Measurements from ENCODE around the gene ATP1B2.

The ATP1B2 gene

GRCh38 chr17:7651665-7652387 lies 1.1 kb downstream of the ATP1B2 start:
- DNase-seq (ENCODE audit: extremely low read depth, low read depth) = no peak
- TF ChIP-seq, protein P1, sequence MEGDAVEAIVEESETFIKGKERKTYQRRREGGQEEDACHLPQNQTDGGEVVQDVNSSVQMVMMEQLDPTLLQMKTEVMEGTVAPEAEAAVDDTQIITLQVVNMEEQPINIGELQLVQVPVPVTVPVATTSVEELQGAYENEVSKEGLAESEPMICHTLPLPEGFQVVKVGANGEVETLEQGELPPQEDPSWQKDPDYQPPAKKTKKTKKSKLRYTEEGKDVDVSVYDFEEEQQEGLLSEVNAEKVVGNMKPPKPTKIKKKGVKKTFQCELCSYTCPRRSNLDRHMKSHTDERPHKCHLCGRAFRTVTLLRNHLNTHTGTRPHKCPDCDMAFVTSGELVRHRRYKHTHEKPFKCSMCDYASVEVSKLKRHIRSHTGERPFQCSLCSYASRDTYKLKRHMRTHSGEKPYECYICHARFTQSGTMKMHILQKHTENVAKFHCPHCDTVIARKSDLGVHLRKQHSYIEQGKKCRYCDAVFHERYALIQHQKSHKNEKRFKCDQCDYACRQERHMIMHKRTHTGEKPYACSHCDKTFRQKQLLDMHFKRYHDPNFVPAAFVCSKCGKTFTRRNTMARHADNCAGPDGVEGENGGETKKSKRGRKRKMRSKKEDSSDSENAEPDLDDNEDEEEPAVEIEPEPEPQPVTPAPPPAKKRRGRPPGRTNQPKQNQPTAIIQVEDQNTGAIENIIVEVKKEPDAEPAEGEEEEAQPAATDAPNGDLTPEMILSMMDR (IDR thresholded peaks at IDR 0.05; ENCODE audit: low read depth, low read length) = no peak

DNA sequence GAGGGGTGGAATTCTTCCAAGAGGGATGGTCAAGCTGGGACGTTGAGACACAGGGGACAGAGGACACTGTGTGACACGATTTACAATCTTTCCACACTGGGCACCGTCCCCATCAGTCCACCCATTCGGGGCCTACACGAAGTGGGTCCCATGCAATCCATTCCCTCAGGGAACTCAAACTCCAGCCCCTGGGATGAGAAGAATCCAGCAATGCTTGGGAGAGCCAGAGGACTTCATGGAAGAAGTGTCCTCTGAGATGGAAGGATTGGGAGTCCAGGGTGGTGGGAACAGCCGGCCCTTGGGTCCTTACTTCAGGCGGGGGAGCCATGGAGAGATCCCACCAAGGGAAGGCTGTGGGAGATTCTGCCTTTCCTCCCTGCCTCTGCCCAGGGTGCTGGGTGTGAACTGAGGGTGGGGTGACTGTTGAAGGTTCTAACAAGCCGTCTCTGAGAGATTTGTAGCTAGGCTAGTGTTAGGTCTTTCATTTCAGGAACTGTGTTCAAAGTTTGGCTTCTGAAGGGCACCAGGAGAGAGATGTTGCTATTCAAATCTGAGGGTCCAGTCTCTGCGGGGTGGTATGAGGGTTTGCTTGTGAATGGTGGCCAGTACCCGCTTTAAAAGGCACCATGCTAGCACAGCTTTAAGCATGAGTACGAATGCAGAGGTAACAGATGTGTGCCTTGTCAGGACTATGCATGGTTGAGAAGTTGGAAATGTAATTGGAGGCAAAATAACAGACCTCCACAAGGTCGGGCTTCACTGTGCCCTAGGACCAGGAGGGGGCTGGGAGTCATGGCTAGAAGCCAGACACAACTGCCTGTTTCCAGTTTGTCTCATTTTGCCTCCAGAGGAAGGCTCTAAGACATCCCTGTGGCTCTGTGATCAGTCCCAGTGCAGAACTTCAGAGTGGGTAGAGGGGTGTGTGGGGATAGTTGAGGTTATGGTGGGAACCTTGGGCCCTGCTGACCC lies 1.9 kb downstream of the ATP1B2 start:
- no peak for DNase-seq (ENCODE audit: extremely low read depth, low read depth)
- TF ChIP-seq, protein P1 (IDR thresholded peaks at IDR 0.05; ENCODE audit: low read depth, low read length) = no peak

- DNase-seq (ENCODE audit: extremely low read depth, low read depth) = no peak
- TF ChIP-seq, protein P1 (IDR thresholded peaks at IDR 0.05; ENCODE audit: low read depth, low read length) = no peak
Measured at GRCh38 chr17:7654832-7655540, 4.3 kb downstream of the ATP1B2 start.

DNA sequence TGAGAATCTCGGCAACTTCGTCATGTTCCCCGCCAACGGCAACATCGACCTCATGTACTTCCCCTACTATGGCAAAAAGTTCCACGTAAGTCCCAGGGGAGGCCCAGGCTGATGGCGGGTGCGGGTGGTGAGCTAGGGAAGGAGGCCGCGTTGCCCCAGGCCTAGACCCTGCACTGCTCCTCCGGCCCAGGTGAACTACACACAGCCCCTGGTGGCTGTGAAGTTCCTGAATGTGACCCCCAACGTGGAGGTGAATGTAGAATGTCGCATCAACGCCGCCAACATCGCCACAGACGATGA lies 4.8 kb downstream of the ATP1B2 start:
- no peak for DNase-seq (ENCODE audit: extremely low read depth, low read depth)
- TF ChIP-seq, protein P1 (IDR thresholded peaks at IDR 0.05; ENCODE audit: low read depth, low read length) = no peak

- no peak for DNase-seq (ENCODE audit: extremely low read depth, low read depth)
- TF ChIP-seq, protein P1 (IDR thresholded peaks at IDR 0.05; ENCODE audit: low read depth, low read length) = no peak
Measured at GRCh38 chr17:7656958-7657609, 6.4 kb downstream of the ATP1B2 start.

DNA sequence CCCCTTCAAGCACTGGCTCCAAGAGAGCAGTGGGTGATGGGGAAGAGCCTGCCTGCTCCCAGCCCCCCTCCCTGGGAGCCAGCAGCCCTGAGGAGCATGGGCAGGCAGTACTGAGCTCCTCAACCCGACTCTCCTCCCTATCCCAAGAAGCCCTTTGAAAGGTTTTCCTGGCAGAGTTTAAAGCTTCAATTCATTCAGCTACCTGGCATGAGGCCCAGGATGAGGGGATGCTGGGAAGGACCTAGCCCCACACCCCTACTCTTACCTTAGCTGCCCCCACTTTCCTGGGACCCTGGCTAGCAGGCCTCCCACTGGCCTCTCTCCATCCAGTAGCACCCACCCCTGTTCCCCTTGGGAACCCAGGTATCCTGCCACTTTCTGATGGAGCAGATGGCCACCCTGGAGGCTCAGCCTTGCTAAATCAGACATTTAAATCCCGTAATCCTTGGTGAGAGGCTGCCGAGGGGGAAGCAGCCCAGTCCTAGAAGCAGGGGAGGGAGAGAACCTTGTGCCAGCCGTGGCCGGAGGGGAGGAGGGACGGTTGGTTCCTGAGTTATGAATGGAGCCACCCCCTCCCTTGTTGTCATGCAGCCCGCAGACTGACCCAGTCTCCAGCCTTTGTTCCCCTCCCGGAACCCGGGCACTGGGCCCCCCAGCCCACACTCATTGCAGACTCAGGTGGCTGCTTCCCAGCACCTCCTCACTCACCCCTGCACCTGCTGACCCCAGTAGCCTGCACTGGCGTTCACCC lies 17.1 kb downstream of the ATP1B2 start:
- TF ChIP-seq, protein P1 (IDR thresholded peaks at IDR 0.05; ENCODE audit: low read depth, low read length) = no peak

More for the DNA sequence above, 17.1 kb downstream of the ATP1B2 start:
- no peak for DNase-seq (ENCODE audit: extremely low read depth, low read depth)

All from AG09319 (cell line).